MM.1S (cell line): ENCODE results near the gene SH3PXD2A.

ENCODE experiments used
- EZH2phosphoT487 ChIP-seq: fragments of 300-600 bp; sonication (generic); IDR thresholded peaks from 2 replicates; pipeline ENCODE4 v1.6.1; 2018; ENCODE audit warnings: antibody characterized with exemption, low read length
- TF ChIP-seq, protein P1 (sequence below): fragments of 300-600 bp; sonication (generic); IDR thresholded peaks from 2 replicates; pipeline ENCODE4 v1.5.1; 2016; ENCODE audit warnings: antibody characterized with exemption, low read length, mixed read lengths

DNA sequence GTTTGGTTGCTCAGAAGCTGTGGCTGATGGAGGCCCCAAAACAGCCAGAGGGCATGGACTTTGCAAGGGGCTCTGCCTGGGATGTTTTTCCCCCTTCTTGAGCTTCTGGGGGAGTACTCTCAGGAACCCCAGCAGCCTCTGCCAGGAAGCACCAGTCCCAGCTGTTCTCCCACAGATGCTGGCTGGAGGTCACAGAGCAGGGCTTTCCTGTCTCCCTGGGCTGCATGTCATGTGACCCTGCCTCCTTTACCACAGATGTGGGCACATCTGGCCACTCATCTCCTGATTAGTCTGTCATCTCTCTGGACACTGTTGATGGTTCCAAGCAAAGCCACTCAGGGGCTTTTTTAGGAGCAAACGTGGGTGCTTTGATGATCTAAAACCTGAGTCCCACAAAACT, 225.2 kb downstream of the SH3PXD2A start:
- TF ChIP-seq, protein P1, sequence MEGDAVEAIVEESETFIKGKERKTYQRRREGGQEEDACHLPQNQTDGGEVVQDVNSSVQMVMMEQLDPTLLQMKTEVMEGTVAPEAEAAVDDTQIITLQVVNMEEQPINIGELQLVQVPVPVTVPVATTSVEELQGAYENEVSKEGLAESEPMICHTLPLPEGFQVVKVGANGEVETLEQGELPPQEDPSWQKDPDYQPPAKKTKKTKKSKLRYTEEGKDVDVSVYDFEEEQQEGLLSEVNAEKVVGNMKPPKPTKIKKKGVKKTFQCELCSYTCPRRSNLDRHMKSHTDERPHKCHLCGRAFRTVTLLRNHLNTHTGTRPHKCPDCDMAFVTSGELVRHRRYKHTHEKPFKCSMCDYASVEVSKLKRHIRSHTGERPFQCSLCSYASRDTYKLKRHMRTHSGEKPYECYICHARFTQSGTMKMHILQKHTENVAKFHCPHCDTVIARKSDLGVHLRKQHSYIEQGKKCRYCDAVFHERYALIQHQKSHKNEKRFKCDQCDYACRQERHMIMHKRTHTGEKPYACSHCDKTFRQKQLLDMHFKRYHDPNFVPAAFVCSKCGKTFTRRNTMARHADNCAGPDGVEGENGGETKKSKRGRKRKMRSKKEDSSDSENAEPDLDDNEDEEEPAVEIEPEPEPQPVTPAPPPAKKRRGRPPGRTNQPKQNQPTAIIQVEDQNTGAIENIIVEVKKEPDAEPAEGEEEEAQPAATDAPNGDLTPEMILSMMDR = no peak
- no peak for TF ChIP-seq EZH2phosphoT487
